Endometrial microvascular endothelial cells (primary cell): Measurements from ENCODE around the gene MFSD6. TPM values are rescaled to one million over a fixed set of nuclear protein-coding genes. Genes with fewer than 3 reads are reported as not detected.
"Not testable (repeated sequence)": the region's sequence is repeated elsewhere in the genome, so short reads cannot be mapped to it uniquely, and the experiment has no call there.

ENCODE experiments used
- in situ Hi-C: cut with HindIII; loops from 2 replicates; pipeline ENCODE4 v1.10.0; 2017; ENCODE audit warnings: low sequenced_read_pairs, low pct_unique_long_range_greater_than_20kb; ENCODE audit errors: inconsistent ontology term
- total RNA-seq: library from RNA; depleted of rRNA; stranded (reverse); fragments of >200 nt; gene quantifications from one replicate; pipeline ENCODE4 v1.2.3, GENCODE V29; 2015; ENCODE audit errors: inconsistent ontology term

Gene MFSD6
- total RNA-seq, 1 donor from 2014 or later: 2.5 TPM

GRCh38 chr2:190430866-190431265, 22.7 kb downstream of the MFSD6 start:
- in situ Hi-C loops: not testable (repeated sequence)

GRCh38 chr2:190431907-190432306, 23.8 kb downstream of the MFSD6 start:
- in situ Hi-C loops: no loop called here

- in situ Hi-C loops: no loop called here
These were observed 24.5 kb downstream of the MFSD6 start for GRCh38 chr2:190432567-190433231.

- in situ Hi-C loops: no loop called here
These were observed 27.0 kb downstream of the MFSD6 start for GRCh38 chr2:190435031-190435670.

- in situ Hi-C loops: no loop called here
These were observed 28.4 kb downstream of the MFSD6 start for GRCh38 chr2:190436557-190436956.

GRCh38 chr2:190440113-190440512, 32.0 kb downstream of the MFSD6 start:
- in situ Hi-C loops: no loop called here

- in situ Hi-C loops: no loop called here
These were observed 33.4 kb downstream of the MFSD6 start for GRCh38 chr2:190441564-190441963.

GRCh38 chr2:190443055-190443454, 34.9 kb downstream of the MFSD6 start:
- in situ Hi-C loops: no loop called here

GRCh38 chr2:190443778-190444481, 35.8 kb downstream of the MFSD6 start:
- in situ Hi-C loops: no loop called here

- in situ Hi-C loops: no loop called here
These were observed 36.8 kb downstream of the MFSD6 start for GRCh38 chr2:190444976-190445375.

GRCh38 chr2:190446193-190446592, 38.0 kb downstream of the MFSD6 start:
- in situ Hi-C loops: no loop called here

- in situ Hi-C loops: no loop called here
These were observed 38.8 kb downstream of the MFSD6 start for GRCh38 chr2:190446750-190447516.

- in situ Hi-C loops: no loop called here
These were observed 39.6 kb downstream of the MFSD6 start for GRCh38 chr2:190447766-190448165.

GRCh38 chr2:190449925-190450324, 41.8 kb downstream of the MFSD6 start:
- in situ Hi-C loops: no loop called here

GRCh38 chr2:190450363-190450762, 42.2 kb downstream of the MFSD6 start:
- in situ Hi-C loops: no loop called here

- in situ Hi-C loops: no loop called here
These were observed 43.5 kb downstream of the MFSD6 start for GRCh38 chr2:190451561-190452176.

GRCh38 chr2:190452433-190452832, 44.3 kb downstream of the MFSD6 start:
- in situ Hi-C loops: no loop called here

- in situ Hi-C loops: no loop called here
These were observed 46.6 kb downstream of the MFSD6 start for GRCh38 chr2:190454795-190455194.
